H1 (cell line): ENCODE results near the gene RAB3IL1. TPM values are rescaled to one million over a fixed set of nuclear protein-coding genes. Genes with fewer than 3 reads are reported as not detected.

ENCODE experiments used
- CBX8 ChIP-seq: fragments of 300-800, 300-1000 bp; sonication (generic); IDR thresholded peaks from 2 replicates; pipeline ENCODE4 v1.7.1; 2016; ENCODE audit warnings: low read depth, low read length, borderline replicate concordance
- RFX5 ChIP-seq: IDR thresholded peaks from 2 replicates; pipeline ENCODE4 v1.6.1; 2011; ENCODE audit warnings: low read depth, low read length, improper control_type of control experiment, borderline replicate concordance
- SIX5 ChIP-seq: IDR thresholded peaks from 2 replicates; pipeline ENCODE4 v1.6.1; 2011; ENCODE audit warnings: mild to moderate bottlenecking, low read depth, low read length
- polyA plus RNA-seq, 7 experiments: library from polyadenylated mRNA; depleted of rRNA in 3 of 7; stranded (reverse) in 5 of 7; unstranded in 2 of 7; fragments of >200 nt in 5 of 7; fragments of 200-250 nt in 2 of 7; gene quantifications; 1 replicate in 5 of 7; 2 replicates in 1 of 7; 4 replicates in 1 of 7; pipeline versions ENCODE4 v1.2.1 to v1.2.3, GENCODE V29; 2011 to 2013; ENCODE audit warnings: missing spikeins in 2 of 7, mixed read lengths in 2 of 7
- total RNA-seq: library from RNA; stranded (reverse); fragmentation: NEBNext Ultra II Directional; extraction: Animal tissue kit (Norgen Biotek cat#: 25700); gene quantifications from 2 replicates; pipeline ENCODE4 v1.2.1, GENCODE V29; 2021

The RAB3IL1 gene
- total and polyA plus RNA-seq, 2 of the 8 experiments (the other 6 are each of a cell fraction or from before 2014, with no cell fraction given) = 6.8 to 7.9 TPM

- no peak for TF ChIP-seq CBX8
- no peak for TF ChIP-seq SIX5
- TF ChIP-seq RFX5 = no peak
Observed at GRCh38 chr11:61960532-61960931, 43.2 kb upstream of the RAB3IL1 start (continued).
